GM19240 (cell line): ENCODE data around the gene ZBTB7C.
A peak's percentile ranks its signal among the peaks of the same experiment; 100 is the strongest.

Experiments
- DNase-seq: peaks from one replicate; pipeline ENCODE4 v3.0.0; 2011; ENCODE audit warnings: low spot score; ENCODE audit not compliant: insufficient read length

Gene ZBTB7C

DNA sequence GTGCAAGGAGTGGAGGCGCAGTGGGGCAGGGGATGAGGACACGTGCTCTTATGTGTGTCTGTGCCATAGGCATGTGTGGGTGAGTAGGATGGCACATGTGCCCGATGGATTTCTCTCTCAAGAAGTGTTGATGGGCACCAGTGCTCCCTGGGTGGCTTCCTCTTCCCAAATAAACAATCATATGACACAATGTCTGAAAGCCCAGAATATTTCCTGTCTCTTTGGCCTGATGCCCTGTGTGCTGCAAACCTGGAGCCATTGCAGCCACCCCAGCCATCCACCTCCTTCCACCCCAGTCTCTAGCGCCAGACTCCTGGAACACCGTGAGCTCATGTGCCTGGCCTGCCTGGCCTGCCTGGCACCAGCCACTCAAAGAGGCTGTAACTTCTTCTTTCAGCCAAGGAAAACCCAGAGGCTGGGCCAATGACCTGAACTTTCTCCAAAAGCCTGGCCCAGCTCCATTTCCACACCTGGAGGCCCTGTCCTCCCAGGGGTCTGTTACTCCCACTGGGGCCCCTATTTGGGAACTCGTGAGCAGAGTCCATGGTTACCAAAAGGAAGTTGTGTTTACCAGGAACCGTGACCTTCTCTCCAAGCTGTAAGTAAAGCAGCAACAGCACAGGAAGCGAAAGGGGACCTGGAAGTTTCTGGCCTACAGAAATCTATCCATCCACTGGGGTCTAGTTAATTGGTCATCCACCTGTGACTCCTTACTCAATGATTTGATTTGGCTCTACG is 9.5 kb upstream of the ZBTB7C start:
- DNase-seq = no peak

DNA sequence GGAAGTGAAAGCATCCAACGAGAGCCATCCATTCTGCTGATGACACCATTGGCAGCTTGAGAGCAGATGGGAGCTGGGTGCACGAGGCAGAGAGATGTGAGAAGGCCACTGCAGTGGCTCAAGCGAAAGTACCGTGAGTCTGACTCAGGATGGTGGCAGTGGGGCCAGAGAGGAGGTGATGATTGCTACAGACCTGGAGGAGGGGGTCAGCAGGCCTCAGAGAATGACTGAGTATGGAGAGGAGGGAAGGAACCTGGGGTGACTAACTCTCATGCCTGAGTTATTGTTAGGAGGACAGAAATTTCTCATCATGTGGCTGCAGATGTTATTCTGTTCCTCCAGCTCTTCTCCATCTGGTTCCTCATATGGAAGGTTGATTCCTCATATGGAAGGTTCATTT is 8.8 kb upstream of the ZBTB7C start:
- no peak for DNase-seq

DNA sequence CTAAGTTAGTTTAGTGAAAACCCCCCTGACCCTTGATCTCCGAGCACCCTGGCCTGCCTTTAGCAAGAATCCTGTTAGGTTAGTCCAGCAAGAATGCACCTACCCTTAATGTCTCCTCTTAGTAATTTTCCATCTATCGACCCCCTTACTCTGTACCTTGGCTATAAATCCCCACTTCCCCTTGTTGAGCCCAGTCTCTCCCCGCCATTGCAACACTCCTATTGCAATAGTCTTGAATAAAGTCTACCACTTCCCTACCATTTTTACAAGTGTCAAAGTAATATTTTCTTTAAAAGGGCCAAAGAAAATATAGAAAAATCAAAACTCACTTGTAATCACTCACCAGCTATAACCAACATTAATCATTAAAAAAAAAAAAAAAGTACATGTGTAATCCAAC is 4.2 kb upstream of the ZBTB7C start:
- no peak for DNase-seq

DNA sequence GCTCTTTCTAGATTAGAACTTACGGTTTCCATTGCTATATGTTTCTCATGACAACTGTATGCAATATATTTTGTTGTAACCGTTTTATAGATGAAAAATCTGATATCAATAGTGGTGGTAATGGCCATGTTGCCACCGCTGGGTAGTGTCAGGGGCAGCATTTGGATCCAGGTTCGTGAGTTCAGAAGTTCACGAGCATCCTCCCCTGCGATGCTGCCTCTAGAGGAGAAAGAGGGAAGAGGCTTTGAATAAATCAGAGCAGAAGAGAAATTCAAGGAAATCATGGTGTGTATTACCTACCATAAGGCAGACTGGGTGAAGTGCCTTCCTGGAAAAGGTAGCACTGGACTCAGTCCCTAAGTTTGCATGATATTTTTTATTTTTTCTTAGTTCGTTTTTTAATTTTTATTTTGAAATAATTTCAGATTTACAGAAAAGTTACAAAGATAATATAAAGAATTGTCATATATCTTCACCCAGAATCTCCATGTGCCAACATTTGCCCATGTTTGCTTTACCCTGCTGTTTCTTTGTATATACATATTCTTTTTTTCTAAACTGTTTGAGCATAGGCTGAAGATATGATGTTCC is 3.3 kb upstream of the ZBTB7C start:
- peak; percentile 28 for DNase-seq

GRCh38 chr18:48410095-48410920 is 1.1 kb upstream of the ZBTB7C start:
- DNase-seq = peak; percentile 83

GRCh38 chr18:48409591-48410094 is 460 bp upstream of the ZBTB7C start:
- no peak for DNase-seq

DNA sequence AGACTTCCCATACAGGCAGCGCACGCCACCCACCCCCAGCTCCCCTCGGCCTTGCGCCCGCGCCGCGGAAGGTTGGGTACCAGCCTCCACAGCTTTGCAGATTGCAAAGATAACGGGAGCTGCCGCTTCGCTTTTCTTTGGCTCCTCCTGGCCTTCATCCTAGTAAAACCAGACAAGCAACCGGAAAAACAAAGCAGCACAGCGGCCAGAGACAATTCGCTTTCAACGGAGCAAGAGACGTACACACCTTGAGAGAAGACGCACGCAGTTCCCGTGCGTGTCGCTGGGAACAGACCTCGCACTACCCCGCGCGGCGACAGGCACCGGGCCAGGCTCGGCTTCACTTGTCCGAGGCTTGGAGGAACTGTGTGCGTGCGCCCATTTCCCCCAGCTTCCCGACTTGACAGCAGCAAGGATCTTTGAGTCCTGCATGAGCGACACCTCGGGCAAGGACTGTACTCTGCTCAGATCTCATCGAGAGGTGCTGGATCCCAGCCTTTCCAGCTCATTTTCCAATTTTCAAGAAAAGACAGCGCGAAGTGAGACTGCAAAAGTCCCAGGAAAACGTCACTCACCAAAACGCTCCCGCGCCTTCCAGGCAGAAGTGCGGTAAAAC is 964 bp downstream of the ZBTB7C start:
- DNase-seq = no peak

DNA sequence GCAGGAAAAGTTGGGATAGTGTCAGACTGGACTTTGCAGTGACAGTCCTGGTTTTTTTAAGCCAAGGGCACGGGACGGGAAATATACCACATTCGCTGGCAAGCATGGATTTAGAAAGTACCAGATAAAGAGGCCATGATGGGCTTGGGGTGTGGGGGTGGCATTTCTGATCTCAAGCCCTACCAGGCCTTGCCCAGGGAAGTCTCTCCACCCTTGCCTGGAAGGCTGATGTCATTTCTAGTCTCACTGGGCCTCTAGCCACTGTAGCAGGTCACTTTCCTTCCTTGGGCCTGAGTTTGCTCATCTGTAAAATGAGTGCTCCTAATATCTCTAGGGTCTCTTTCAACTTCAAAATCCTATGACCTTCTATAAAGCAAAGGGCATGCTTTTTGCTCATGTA is 1.8 kb downstream of the ZBTB7C start:
- no peak for DNase-seq

DNA sequence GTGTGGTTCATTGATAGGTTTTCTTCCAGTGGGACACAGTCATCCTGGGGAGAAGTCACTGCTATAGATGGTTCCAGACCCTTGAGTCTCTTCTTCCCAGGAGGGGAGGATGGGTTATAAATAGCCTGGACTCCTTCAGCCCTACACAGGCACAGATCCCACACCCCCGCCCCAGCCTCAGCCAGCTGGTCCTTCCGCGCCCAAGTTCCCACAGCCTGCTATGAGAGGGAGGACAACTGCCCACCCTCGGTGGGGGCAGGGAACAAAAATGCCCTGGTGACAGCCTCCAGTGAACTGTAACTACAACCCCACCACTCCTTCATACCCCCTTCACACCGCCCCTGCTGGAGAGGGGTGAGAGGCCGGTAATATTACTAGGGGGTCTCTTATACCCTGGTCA is 3.2 kb downstream of the ZBTB7C start:
- DNase-seq = no peak

DNA sequence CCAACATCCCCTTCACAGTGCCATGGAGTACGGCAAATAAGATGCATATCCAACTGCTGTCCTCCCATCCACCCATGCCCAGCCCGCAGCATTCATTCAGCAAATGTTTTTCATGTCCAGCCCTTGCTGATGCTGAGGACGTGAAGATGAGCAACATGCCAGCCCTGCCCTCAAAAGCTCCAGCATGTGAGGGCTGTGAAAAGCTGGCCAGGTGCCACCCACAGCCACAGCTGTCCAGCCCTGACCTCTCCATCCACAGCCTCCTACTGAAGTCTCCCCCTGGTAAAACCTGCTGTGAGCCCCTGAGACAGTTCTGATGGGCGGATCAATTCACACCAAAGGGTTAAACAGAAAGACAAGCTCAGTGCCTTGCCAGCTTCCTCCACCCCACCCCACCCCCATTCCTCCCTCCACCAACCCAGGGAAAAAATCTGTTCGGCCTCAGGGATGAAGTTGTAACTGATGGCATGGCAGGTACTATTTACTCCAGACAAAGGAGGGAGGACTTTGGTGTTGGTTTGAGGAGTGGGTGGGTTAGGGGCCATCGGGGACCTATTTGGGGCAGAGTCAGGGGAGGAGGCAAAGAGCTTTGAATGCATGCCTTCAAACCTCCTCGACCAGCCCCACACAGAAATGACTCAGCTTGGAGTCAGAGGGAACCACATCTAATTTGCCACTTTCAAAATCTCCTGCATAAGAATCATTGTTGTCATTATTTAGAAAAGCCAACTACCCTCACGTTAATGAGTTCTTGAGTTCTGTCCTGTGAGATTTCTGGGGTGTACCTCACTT is 4.3 kb downstream of the ZBTB7C start:
- no peak for DNase-seq

GRCh38 chr18:48402953-48403352 is 6.2 kb downstream of the ZBTB7C start:
- no peak for DNase-seq

DNA sequence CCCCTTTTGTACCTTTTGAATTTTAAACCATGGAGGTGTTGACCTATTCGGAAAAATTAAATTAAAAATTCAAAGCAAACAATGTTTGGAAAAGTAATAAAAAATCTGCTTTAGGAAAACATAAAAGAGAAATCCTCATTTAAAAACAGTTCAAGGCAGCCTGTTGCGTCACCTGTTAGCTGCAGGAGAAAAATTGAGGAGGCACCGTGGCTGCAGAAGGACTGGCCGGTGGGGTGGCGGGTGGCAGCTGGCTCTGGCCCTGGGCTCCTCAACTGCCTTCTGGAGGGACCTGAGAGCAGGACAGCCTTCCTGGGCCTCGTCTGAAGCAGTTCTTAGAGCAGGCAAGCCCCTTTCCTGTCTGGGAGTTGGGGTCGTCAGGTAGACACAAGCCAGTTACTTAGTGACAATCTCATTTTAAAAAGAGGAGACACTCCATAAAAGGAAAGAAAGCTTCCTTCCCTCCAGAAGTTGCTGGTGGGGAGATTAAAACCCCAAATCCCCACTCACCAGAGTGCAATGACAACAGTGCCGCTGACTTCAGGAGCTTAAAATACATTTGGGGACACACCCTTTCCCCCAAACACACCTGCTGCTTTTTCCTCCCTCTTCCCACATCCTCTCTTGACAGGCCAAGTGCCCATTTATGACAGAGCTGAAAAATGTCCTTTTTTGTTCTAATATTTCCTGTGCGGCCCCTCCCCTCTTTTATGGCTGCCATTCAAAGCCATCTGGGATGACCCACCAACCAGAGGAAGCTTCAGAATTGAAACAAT is 9.7 kb downstream of the ZBTB7C start:
- no peak for DNase-seq

GRCh38 chr18:48398074-48398473 is 11.1 kb downstream of the ZBTB7C start:
- DNase-seq = no peak

GRCh38 chr18:48397021-48397420 is 12.2 kb downstream of the ZBTB7C start:
- no peak for DNase-seq

GRCh38 chr18:48396561-48396960 is 12.6 kb downstream of the ZBTB7C start:
- DNase-seq = no peak

GRCh38 chr18:48395646-48396045 is 13.5 kb downstream of the ZBTB7C start:
- DNase-seq = no peak

- DNase-seq = no peak
Observed at GRCh38 chr18:48394176-48394575, 15.0 kb downstream of the ZBTB7C start.

DNA sequence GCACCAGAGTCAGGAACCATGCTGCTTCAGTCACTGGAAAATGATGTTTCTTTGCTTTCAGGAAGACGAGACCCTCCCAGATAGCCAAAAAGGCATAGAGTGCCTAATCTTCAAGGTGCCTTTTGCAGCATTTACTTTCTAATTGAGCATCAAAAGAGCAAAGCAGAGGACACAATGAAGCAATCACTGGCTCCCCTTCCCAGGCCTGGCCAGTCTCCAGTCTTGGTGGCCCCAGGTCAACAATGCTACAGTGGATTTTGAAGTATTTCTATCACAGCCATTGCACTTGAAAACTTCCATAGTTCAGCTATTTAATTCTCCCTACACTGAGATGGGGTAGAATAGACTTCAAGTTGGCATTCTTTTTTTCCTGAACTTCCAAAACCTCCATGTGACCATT is 15.4 kb downstream of the ZBTB7C start:
- DNase-seq = no peak

GRCh38 chr18:48393170-48393569 is 16.0 kb downstream of the ZBTB7C start:
- DNase-seq = no peak

- no peak for DNase-seq
Observed at GRCh38 chr18:48392268-48392667, 16.9 kb downstream of the ZBTB7C start.
